Prostate gland (tissue), 2 donors: ENCODE measurements around the gene PEMT. TPM values are rescaled to one million over a fixed set of nuclear protein-coding genes. Genes with fewer than 3 reads are reported as not detected.

Experiments
- DNase-seq: peaks from one replicate; pipeline ENCODE4 v3.0.0-alpha.2; 2019; ENCODE audit warnings: low spot score
- H3K27ac ChIP-seq, 2 donors: fragments of 200-600 bp; sonication (generic); 2 replicates each; pipeline ENCODE4 v1.5.1; 2017 to 2019
- H3K27me3 ChIP-seq: fragments of 200-600 bp; sonication (generic); replicated peaks from 2 replicates; pipeline ENCODE4 v1.5.1; 2019; ENCODE audit not compliant: insufficient read depth
- H3K36me3 ChIP-seq, 2 donors: fragments of 200-600 bp; sonication (generic); 1 replicate in 1 of 2; 2 replicates in 1 of 2; pipeline versions ENCODE4 v1.5.1 to v1.8.1; 2017 to 2019
- H3K4me1 ChIP-seq: fragments of 200-600 bp; sonication (generic); replicated peaks from 2 replicates; pipeline ENCODE4 v1.5.1; 2019
- H3K4me3 ChIP-seq, 2 donors: fragments of 200-600 bp; sonication (generic); 2 replicates each; pipeline ENCODE4 v1.5.1; 2017 to 2019
- H3K9me3 ChIP-seq: fragments of 200-600 bp; sonication (generic); 2 replicates; pipeline ENCODE4 v1.5.1; 2017
- POLR2A ChIP-seq: fragments of 450-650 bp; IDR thresholded peaks from one replicate; pipeline ENCODE4 v1.6.1; 2016; ENCODE audit warnings: antibody characterized with exemption, mild to moderate bottlenecking
- POLR2AphosphoS5 ChIP-seq: sonication (generic); formaldehyde crosslinking; IDR thresholded peaks from one replicate; pipeline ENCODE4 v1.6.1; 2017; ENCODE audit warnings: antibody characterized with exemption
- WGBS: methylation state at CpG from one replicate; pipeline ENCODE4 v1.1.5; 2018; 5-methylcytosine and 5-hydroxymethylcytosine counted together
- intact Hi-C: fragments of 100-400 bp; cut with DNase I; formaldehyde crosslinking; loops from one replicate; pipeline ENCODE4 v1.14.2; 2022
- small RNA-seq, 2 donors: library from RNA; depleted of rRNA; stranded (forward); fragments of <200 nt; gene quantifications; one replicate each; pipeline ENCODE3, GENCODE V24; 2016
- total RNA-seq, 2 donors: library from RNA; depleted of rRNA; stranded (reverse); fragments of >200 nt; gene quantifications; one replicate each; pipeline ENCODE4 v1.1.0, GENCODE V29; 2016
- TF ChIP-seq, protein P1 (sequence below), 4 experiments: fragments of 200-600 bp in 2 of 4; fragments of 450-650 bp in 2 of 4; sonication (generic) in 2 of 4; IDR thresholded peaks; 1 replicate in 3 of 4; 2 replicates in 1 of 4; pipeline ENCODE4 v1.5.1; 2016 to 2019; ENCODE audit warnings: antibody characterized with exemption in 4 of 4, mild to moderate bottlenecking in 2 of 4, moderate library complexity in 2 of 4

PEMT gene
- total RNA-seq, 2 donors from 2014 or later: 67.0 to 145 TPM

DNA sequence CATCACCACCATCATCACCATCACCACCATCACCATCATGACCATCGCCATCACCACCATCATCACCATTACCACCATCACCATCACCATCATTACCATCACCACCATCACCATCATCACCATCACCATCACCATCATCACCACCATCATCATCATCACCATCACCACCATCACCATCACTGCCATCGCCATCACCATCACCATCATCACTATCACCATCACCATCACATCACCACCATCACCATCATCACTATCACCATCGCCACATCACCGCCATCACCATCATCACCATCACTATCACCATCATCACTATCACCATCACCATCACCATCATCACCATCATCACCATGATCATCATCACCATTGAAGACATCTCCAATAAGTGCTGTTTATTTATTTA, 131.5 kb downstream of the PEMT start:
- no peak for TF ChIP-seq POLR2A
- TF ChIP-seq, protein P1, sequence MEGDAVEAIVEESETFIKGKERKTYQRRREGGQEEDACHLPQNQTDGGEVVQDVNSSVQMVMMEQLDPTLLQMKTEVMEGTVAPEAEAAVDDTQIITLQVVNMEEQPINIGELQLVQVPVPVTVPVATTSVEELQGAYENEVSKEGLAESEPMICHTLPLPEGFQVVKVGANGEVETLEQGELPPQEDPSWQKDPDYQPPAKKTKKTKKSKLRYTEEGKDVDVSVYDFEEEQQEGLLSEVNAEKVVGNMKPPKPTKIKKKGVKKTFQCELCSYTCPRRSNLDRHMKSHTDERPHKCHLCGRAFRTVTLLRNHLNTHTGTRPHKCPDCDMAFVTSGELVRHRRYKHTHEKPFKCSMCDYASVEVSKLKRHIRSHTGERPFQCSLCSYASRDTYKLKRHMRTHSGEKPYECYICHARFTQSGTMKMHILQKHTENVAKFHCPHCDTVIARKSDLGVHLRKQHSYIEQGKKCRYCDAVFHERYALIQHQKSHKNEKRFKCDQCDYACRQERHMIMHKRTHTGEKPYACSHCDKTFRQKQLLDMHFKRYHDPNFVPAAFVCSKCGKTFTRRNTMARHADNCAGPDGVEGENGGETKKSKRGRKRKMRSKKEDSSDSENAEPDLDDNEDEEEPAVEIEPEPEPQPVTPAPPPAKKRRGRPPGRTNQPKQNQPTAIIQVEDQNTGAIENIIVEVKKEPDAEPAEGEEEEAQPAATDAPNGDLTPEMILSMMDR (IDR thresholded peaks at IDR 0.05): no peak
- no peak for TF ChIP-seq POLR2AphosphoS5
- Histone ChIP-seq H3K4me1 (no peaks in the 10 kb centered on the region), H3K27ac (no peak overlapping the region), H3K36me3 (no peaks in the 10 kb centered on the region), H3K4me3 (no peak overlapping the region), H3K9me3 (no peaks in the 10 kb centered on the region), H3K27me3 (no peaks in the 10 kb centered on the region)
- DNase-seq: no peak
- intact Hi-C loops: no loop called here
- WGBS: 92% methylated on average over 4 of the region's 4 CpGs

DNA sequence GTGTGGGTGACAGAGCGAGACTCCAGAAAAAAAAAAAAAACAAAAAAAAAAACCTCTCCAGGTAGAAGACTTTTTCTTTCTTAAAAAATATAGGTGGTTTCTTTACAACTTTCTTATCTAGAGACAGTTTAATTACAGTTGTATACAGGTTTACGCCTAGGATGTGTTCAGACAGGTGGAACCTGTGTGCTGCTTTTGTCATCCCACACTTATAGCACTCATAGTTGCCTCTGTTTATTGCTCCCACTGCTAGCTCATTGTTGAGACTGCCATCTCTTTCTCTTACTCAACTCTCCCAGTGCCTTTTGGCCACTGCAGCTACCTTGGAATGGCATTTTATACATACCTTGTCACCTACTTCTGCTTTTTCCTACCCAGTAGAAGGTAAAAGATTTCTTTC, 133.8 kb downstream of the PEMT start:
- Histone ChIP-seq H3K27ac (no peak overlapping the region), H3K4me3 (no peak overlapping the region), H3K36me3 (no peaks in the 10 kb centered on the region), H3K4me1 (no peaks in the 10 kb centered on the region), H3K27me3 (no peaks in the 10 kb centered on the region), H3K9me3 (no peaks in the 10 kb centered on the region)
- 54% methylated on average over 2 of the region's 2 CpGs for WGBS
- TF ChIP-seq, protein P1 (IDR thresholded peaks at IDR 0.05): no peak
- TF ChIP-seq POLR2A (no peak), POLR2AphosphoS5 (no peak)
- intact Hi-C loops: no loop called here
- no peak for DNase-seq

DNA sequence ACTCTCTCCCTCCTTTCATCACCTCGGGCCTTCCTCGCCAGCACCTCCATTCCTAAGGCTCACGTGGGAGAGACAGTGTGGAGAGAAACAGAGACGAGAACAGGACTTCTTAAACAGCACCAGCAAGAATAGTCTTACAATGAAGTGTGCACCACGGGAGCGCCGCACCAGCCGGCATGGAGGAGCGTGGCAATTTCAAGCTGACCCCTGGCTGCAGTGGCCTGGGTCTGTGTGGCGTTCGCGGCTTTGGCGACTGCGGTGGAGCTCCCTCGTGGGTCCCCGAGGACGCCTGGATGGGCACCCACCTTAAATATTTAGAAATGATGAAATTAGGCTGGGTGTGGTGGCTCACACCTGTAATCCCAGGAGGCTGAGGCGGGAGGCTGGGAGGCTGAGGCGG, 135.3 kb downstream of the PEMT start:
- no peak for DNase-seq
- intact Hi-C loops: no loop called here
- H3K27me3 ChIP-seq: no peaks in the 10 kb centered on the region
- 88% methylated on average over 19 of the region's 19 CpGs for WGBS
- no peaks in the 10 kb centered on the region for H3K9me3 ChIP-seq
- no peak overlapping the region for H3K4me3 ChIP-seq
- H3K36me3 ChIP-seq: no peaks in the 10 kb centered on the region
- no peak overlapping the region for H3K27ac ChIP-seq
- TF ChIP-seq POLR2A (no peak), POLR2AphosphoS5 (no peak)
- TF ChIP-seq, protein P1 (IDR thresholded peaks at IDR 0.05): no peak
- H3K4me1 ChIP-seq: no peaks in the 10 kb centered on the region

Small RNA genes within 50 kb of the gene (small RNA-seq; reads per million reads assigned to genes)
- gene RF00019 (0 reads per million in 2 donors), gene RNU6-468P (0 reads per million in 2 donors)

Other genes starting within 250 kb of the PEMT start
- 10 to 100 TPM; 27.8 to 31.7 TPM for gene MED9, start 114.7 kb downstream of the PEMT start, total RNA-seq
- 100 to 1,000 TPM; 124 to 175 TPM for gene RASD1, start 95.3 kb downstream of the PEMT start, total RNA-seq
- 10 to 100 TPM; 69.2 to 71.0 TPM for gene RAI1, start 89.8 kb upstream of the PEMT start, total RNA-seq
- 100 to 1,000 TPM; 134 to 299 TPM for gene SREBF1, start 245.3 kb upstream of the PEMT start, total RNA-seq